Activated effector memory CD4-positive, alpha-beta T cell treated with Interleukin-2 at 50 U/mL for 16 hours (primary cell): ENCODE data around the gene SAMD8.
"Not testable (repeated sequence)": the region's sequence is repeated elsewhere in the genome, so short reads cannot be mapped to it uniquely, and the experiment has no call there.

Source experiments
- DNase-seq: peaks from one replicate; pipeline ENCODE4 v3.0.0-alpha.2; 2020

The SAMD8 gene

DNA sequence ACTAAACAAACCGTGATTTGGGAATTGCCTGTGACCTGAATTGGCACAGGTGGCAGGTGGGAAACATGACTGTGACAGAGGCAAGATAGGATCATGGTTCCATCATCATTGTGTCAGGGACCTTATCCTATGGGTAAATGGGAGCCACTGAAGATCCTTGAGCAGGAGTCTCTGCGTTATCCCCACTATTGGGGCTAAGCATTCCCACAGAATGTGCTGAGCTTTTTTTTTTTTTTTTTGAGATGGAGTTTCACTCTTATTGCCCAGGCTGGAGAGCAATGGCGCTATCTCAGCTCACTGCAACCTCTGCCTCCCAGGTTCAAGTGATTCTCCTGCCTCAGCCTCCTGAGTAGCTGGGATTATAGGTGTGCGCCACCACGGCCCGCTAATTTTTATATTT is 88.5 kb downstream of the SAMD8 start:
- not testable (repeated sequence) for DNase-seq

DNA sequence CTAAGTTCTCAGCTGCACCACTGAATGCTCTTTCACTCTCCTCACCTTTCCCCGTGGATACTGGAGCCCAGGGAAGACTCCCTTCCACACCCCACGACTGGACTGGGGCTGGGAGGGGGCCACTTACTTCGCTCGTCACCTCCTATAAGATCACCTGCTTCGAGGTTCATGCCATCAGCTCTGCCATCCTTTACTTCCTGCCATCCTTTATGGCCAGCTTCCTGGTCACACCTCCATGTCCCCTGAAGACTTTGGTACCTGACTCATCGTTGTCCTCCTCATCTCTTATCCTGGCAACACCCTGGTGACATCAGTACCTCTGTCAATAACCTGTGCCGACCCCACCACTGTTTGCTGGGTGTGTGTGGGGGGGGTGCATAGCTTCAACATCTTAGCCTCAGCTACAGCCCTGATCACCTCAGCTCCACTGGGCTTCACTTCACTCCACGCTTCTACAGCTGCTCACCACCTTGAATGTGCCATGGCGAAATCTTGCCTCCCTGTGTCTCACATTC is 90.4 kb downstream of the SAMD8 start:
- DNase-seq: no peak

DNA sequence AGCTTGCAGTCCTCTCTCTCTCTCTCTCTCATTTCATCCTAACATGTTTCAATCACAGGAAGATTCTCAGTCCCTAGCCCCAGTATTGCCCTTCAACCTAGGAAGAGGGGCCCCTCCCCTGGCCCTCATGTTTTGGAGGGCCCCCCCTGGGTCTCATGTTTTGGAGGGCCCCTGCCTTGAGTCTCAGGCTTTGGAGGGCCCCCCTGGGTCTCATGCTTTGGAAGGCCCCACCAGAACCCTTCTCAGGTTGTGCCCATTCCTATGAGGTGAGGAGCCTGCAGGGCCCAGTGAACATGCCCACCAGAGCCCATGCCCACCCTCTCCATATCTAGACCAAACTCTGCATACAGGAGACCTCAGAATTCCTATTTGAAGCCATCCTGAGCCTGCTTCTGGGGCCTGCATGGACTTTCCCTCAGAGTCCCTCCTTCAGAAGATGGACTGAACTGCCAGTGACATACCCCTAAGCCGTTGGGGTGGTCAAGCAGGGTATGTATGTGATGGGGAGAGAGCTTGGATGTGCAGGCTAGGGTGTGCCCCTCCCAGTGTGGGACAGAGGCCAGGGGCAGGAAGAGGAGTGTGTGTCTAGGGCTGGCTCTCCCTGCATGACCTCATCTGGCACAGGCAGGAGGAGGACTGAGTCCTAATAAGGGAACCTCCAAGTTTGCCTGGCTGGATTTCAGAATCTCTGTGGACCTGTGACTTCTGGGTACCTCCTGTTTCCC is 91.0 kb downstream of the SAMD8 start:
- no peak for DNase-seq

DNA sequence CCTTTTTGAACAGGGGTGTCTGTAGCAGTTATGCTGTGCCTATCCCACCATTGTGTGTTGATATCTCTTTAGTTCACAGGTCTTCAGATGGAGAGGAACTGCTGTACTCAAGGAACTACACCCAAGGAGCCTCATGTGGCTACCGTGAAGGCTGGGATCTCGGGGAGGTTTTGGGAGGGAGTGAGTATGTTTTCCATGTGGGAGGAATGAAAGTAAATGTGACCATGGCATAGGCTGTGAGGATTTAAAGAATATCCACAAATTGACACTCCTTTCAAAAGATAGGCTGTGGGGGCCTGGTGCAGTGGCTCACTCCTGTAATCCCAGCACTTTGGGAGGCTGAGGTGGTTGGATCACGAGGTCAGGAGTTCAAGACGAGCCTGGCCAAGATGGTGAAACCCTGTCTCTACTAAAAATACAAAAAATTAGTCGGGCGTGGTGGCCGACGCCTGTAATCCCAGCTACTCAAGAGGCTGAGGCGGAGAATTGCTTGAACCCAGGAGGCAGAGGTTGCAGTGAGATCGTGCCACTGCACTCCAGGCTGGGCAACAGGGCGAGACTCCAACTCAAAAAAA is 91.7 kb downstream of the SAMD8 start:
- DNase-seq: not testable (repeated sequence)

DNA sequence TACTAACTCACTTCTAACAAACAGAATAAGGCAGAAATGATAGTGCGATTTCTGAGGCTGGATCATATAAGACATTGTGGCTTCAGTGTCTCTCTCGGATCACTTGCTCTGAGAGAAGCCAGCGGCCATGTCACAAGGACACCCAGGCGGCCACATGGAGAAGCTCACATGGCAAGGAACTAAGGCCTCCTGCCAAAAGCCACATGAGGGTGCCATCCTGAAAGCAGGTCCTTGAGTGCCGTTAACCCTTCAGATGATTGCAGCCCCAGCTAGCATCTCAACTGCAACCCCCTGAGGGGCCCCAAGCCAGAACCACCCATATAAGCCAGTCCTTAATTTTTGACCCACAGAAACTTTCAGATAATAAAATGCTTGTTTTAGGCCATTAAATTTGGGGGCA is 92.3 kb downstream of the SAMD8 start:
- DNase-seq: no peak

DNA sequence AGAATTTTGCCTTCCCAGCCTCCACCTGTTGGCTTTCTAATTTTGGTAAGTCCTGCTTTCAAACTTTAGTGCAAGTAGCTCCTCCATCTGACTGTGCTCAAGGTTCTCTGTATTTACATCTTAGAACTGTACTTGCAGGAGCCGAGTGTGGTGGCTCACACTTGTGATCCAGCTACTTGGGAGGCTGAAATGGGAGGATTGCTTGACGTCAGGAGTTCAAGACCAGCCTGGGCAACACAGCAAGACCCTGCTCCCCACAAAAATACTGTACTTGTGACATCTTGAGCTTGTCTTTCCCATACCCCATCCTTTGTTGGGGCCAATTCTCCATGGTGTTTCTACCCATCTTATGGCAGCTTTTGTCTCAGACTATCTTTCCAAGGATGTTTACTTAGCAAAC is 94.5 kb downstream of the SAMD8 start:
- no peak for DNase-seq

DNA sequence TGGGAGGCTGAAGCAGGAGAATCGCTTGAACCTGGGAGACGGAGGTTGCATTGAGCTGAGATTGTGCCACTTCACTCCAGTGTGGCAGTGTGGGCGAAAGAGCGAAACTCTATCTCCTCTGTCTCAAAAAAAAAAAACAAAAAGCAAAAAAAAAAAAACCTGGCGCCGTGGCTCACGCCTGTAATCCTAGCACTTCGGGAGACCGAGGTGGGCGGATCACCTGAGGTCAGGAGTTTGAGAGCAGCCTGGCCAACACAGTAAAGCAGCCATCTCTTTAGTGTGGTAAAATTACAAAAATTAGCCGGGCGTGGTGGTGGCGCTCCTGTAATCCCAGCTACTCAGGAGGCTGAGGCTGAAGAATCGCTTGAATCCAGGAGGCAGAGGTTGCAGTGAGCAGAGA is 95.2 kb downstream of the SAMD8 start:
- DNase-seq: not testable (repeated sequence)

DNA sequence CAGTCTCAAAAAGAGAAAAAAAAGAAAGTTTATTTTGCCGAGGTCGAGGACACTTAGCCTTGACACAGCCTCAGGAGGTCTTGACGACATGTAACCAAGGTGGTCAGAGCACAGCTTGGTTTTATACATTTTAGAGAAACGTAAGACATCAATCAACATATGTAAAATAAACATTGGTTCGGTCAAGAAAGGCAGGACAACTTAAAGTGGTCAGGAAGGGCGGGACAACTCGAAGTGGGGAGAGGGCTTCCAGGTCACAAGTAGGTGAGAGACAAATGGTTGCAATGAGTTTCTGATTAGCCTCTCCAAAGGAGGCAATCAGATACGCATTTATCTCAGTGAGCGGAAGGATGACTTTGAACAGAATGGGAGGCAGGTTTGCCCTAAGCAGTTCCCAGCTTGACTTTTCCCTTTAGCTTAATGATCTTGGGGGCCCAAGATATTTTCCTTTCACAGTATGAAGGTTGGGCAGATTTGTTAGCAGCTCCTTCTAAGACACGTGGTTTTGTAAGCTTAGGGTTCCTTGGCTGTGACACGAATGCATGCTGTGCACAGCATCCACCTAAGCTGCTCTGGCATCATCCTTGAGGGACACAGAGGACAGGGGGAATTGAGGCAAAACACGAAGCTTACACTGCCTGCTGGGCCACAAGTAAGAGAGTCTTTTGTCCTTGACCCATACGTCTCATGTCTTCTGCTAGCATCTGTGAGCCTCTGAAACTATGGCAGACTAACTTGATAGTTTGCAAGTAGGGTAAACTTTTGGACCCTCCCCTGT is 95.8 kb downstream of the SAMD8 start:
- no peak for DNase-seq

DNA sequence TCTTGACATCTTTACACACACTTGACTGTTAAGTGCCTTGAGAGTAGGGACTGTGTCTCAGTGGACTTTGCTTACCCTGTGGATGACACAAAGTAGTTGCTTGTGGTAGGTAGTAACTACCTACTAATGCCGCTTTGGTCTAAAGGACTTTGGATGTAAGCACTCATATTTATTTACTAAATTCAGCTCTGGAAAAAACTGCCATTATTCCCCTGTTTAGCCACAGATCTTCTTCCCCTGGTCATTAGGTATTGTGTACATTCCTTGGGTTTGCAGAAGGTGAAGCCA is 96.3 kb downstream of the SAMD8 start:
- DNase-seq: no peak

DNA sequence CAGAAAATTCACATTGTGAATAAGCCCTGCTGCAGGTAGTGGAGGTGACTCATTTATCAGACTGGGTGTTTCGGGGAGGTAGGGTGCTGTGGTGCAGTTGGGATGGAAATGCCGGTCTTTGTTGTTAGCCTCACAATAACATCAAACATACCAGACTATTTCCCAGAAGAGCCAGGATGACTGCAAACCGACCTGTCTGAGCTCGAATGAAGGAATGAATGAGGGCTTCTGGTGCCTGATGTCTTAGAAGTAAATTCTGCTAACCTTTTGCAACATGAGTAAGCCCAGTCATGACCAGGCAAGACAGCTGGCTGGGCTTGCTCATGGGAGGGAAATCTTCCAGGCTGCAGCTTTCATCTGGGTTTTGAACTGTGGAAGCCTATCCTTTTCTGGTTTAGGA is 96.7 kb downstream of the SAMD8 start:
- no peak for DNase-seq

DNA sequence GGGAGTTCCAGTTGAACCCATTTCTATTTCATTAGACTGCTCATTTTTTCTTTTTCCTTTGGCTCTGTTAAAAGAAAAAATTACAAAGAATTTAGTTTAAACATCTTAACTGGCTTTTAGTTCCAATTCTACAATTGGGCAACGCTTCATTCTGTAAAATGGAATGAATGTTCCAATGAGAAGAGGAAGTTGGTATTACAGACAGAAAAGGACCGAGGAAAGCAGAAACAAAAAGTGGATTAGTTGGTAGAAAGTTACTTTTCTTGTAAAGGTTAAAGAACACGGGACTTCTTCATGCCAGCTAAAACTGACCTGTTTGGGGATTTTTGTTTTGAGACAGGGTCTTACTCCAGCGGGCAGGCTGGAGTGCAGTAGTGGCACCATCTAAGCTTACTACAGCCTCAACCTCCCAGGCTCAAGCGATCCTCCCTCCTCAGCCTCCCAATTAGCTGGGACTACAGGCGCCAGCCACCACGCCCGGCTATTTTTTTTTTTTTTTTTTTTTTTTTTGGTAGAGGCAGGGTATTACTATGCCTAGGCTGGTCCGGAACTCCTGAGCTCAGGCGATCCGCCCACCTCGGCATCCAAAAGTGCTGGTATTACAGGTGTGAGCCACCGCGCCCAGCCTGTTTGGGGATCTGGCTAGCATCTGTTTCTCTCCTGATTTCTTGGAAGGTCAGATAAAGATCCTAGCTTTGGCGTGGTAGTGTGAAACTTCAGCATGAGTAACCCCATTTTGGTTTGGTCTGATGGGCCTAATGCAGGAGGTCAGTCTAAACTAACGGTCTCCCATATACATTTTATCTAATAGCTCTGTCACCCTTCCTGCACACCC is 97.8 kb downstream of the SAMD8 start:
- DNase-seq: no peak

DNA sequence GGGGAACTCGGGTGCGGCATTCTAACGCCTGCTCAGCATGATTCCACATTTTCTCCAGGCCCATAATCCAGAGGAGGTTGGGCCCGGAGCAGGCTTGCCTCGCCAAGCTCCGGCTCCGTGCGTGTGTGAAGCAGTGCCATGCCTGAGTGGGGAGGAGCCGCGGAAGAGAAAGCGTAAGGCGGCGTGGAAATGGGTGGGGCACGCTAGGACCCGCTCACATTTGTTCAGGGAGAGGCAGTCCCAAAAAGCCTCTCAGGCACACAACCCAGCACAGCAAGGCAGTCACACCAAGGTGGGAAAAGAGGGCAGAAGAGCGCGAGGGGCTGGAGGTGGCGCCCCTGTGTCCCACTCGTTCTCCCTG is 98.4 kb downstream of the SAMD8 start:
- DNase-seq: peak; percentile 75

DNA sequence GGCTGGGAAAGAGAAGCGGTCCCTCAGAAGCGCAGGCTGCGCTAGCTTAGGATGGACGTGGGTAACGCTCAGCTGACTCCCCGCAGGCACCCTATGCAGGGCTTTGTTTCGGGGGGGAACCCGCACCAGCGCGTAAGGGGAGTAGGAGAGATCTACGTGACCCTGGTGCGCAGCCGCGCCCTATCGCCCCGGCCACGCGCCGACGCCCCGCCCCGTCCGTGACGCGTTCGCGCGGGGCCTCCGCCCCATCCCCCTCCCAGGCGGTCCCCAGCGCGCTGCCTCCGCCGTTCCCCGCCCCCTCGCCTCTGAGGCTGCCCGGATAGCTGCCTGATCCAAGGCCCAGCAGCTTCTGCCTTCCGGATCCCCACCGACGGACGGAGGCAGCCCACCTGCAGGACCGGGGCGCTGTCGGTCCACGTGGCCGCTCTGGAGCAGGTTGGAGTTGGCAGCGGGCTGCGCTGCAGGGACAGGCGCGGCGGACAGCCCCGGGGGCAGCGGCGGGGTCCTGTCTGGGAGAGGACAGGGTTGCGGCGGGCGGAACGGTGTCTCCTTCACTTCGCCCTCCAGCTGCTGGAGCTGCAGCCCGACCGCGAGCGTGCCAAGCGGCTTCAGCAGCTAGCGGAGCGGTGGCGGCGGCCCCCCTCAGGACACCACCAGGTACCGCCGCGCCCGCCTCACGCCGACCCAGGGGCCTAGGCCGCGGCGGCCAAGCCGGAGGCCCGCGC is 99.0 kb downstream of the SAMD8 start, which contains the start of gene VDAC2:
TSS of gene VDAC2 (plus strand) at position 515 of the 725 bp plus-strand sequence. CDS start 363 bp downstream, outside the sequence.
- peak; percentile 95 for DNase-seq

DNA sequence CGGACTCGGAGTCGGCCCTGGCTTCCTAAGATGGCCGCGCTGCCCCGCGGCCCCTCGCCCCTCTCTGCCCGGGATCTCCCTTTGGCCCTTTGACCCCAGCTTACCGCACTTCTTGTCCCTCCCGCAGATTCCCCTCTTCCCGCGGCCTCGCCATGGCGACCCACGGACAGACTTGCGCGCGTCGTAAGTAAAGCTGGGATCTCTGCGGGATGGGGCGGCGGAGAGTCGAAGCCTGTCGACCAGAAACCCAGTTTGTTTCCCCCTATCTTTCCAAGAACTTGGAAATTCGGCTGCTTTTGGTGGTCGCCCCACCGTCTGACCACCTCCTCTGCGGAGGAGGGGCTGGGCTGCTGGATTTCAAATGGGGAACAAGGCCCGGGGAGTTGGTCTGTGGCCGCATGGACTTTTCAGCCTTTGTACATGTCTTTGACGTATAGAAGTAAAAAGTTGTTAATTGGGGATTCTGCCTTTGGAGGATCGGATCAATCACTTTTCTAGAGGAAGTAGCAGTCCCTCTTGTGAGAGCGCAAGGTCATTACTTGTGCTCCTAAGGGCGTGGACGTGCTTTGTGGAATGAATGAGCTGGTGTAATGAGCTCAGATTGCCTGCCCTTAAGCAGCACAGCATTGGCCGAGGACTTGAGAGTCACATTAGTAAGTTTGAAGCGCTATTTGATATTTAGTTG is 99.7 kb downstream of the SAMD8 start:
- no peak for DNase-seq

DNA sequence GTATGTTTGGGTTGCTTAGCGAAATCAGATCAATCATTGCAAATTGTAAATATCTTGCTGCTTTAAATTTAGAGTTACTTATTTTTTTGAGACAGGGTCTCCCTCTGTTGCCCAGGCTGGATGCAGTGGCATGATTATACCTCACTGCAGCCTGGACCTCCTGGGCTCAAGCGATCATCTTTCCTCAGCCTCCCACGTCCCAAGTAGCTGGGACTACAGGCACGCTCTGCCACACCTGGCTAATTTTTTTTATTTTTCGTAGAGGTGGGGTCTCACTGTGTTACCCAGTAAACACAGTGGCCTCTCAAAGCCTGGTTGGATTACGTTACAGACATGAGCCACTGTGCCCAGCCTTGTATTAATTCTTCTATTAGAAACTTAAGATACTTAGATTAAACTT is 100.9 kb downstream of the SAMD8 start:
- no peak for DNase-seq

DNA sequence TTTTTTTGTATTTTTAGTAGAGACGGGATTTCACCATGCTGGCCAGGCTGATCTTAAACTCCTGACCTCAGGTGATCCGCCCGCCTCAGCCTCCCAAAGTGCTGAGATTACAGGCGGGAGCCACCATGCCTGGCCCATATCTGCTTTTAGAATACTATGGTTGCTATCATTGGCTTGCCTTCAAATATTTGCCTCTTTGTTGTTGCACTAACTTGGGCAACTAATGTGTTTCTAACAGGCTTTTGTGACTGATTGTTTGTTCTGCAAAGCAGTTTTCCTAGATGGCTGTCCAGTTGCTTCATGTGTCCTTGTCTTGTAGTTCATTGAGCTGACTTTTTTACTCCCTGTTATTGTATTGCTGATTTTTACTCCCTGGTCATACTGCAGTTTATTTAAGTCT is 108.8 kb downstream of the SAMD8 start:
- DNase-seq: no peak

DNA sequence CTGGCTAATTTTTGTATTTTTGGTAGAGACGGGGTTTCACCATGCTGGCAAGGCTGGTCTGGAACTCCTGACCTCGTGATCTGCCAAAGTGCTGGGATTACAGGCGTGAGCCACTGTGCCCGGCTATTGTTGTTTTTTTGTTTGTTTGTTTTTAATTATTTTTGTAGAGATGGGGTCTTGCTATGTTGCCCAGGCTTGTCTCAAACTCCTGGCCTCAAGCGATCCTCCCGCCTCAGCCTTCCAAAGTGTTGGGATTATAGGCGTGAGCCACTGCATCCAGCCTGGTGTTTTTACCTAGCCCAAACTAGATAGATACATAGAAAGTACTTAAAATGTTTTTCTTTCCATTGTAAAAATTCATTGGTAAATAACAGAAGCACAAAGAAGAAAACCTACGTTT is 110.0 kb downstream of the SAMD8 start:
- DNase-seq: not testable (repeated sequence)

DNA sequence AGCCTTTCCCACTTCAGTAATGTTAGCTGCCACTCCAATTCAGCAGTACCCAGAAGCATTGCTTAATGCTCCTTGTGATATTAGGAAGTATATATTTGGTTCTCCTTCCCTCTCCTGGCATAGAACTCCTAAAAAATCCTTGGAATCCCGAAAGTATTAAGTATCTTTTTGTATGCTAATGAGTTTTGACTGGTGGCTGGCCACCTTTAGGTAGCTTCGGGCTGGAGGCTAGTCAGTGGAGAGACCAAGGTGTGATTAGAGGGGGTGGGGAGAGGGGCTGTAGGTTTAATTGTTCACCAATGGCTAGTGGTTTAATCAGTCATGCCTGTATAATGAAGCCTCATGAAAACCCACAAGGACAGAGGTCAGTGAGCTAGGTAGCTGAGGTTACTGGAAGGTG is 112.1 kb downstream of the SAMD8 start:
- no peak for DNase-seq

DNA sequence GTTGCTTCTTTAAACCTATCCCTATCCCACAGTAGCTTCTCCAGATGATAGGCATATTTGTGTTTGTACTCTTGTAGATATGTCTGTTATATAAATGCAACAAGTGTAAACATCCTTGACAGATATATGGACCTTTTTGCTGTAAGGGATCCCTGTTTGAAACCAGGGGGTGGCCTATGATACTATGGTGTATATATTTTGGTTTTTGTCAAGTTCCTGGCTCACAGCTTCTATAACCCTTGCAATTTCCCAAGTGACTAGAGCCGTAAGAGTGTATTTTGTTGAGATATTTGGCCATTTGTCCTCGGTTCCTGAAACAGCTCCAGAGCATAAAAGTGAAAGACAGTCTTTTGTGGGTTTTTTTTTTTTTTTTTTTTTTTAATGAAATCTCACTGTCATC is 114.6 kb downstream of the SAMD8 start:
- no peak for DNase-seq

DNA sequence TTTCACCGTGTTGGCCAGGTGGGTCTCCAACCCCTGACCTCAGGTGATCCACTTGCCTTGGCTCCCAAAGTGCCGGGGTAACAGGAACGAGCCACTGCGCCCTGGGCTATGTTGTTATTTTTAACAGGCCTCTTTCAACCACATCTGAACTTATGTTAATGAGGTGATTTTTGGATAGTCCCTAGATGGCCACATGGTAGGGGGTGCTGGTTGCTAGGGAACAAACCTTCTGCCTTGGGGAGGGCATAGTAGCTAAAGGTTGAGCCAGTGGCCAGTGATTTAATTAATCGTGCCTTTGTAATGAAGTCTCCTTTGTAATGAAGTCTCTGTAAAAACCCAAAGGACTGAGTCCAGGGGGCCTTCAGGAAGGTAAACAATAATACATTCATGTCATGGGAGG is 115.2 kb downstream of the SAMD8 start:
- DNase-seq: no peak

DNA sequence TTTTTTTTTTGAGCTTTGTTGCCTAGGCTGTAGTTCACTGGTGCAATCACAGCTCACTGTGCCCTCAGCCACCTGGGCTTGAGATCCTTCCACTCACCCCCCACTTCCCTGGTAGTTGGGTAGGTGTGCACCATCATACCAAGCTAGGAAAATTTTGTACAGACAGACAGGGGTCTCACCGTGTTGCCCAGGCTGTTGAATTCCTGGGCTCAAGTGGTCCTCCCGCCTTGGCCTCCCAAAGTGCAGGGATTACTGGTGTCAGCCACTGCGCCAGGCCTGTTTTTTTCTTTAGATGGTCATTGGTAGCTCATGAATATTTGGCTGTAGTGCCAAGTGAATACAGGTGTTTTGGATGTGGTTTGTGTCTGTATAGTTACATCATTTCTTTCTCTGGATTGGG is 116.8 kb downstream of the SAMD8 start:
- no peak for DNase-seq

DNA sequence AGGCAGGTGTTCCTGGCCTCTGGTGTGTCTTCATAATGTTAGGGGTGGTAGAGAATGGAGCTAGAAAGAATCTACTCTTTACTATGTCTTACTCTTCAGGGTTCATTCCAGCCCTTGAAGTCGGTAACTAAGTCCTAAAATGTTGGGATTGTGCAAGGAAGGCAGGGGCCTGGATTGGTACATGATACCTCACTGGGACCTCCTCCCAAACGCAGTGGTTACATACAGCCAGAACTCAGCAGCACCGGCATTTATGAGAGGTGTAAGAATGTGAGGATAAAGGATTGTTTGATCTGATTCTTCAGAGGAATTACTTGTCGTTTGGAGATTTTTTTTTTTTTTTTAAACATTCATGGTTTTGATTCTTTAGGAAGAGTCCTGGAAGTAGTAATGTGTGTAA is 117.4 kb downstream of the SAMD8 start:
- no peak for DNase-seq
